ENCODE measurements around the gene MROH2A. TPM values are rescaled to one million over a fixed set of nuclear protein-coding genes. Genes with fewer than 3 reads are reported as not detected.

MROH2A gene
- total and polyA plus RNA-seq, 8 donors: 1.1 to 4.0 (median 1.4) TPM; not detected in 5

GRCh38 chr2:233796254-233796653, 18.1 kb downstream of the MROH2A start:
- H3K9me3 ChIP-seq: no peaks in the 10 kb centered on the region
- no peaks in the 10 kb centered on the region for H3K36me3 ChIP-seq
- DNase-seq: no peak
- no peak for TF ChIP-seq POLR2A (IDR thresholded peaks at IDR 0.05)
- TF ChIP-seq POLR2AphosphoS5 (IDR thresholded peaks at IDR 0.05): no peak
- no peak for TF ChIP-seq EP300 (IDR thresholded peaks at IDR 0.05)
- no peak for TF ChIP-seq CTCF (IDR thresholded peaks at IDR 0.05)
- no peak overlapping the region for H3K4me3 ChIP-seq
- peaks cover 0 to 5% (median 0%) of the 10 kb centered on the region in 3 donors for H3K27me3 ChIP-seq
- intact Hi-C loops (cut with DNase I; ENCODE audit: low total_unique reads): no loop called here
- WGBS, 5 donors: 74 to 90% (median 84%) methylated on average over 9 of the region's 9 CpGs
- no peaks in the 10 kb centered on the region for H3K4me1 ChIP-seq
- no peak overlapping the region for H3K27ac ChIP-seq

GRCh38 chr2:233798335-233799086, 20.4 kb downstream of the MROH2A start:
- intact Hi-C loops (cut with DNase I; ENCODE audit: low total_unique reads): no loop called here

DNA sequence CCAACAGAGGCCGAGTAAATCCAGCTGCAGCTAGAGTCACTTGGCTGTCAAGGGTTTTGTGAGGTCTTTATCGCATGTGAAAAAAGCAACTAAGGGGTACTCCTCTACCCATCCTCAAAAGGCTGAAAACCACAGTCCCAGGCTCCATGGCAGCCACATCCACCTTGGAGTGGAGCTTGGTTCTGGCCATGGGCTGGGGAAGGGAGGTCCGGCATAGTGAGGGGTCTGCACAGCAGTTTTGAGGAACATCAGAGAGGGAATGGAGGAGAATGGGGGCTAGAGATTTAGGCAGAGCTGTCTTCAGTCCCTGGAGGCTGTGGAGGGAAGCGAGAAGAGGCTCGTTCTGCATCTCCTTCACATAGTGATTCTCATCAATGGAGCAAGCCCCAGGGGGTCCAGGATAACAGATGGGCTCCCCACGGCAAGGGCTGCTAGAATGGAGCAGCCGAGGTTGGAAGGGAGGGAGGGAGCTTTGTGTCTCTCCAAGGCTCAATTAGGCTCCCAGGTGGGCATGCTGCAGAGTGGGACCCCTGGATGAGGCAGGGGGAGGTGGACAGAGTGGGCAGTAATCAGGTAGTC, 21.0 kb downstream of the MROH2A start:
- peaks cover 0 to 11% (median 0%) of the 10 kb centered on the region in 3 donors for H3K27me3 ChIP-seq
- no peak for TF ChIP-seq POLR2A (IDR thresholded peaks at IDR 0.05)
- no peak for TF ChIP-seq CTCF (IDR thresholded peaks at IDR 0.05)
- TF ChIP-seq EP300 (IDR thresholded peaks at IDR 0.05): no peak
- no peak for TF ChIP-seq POLR2AphosphoS5 (IDR thresholded peaks at IDR 0.05)
- H3K4me1 ChIP-seq: no peaks in the 10 kb centered on the region
- no peaks in the 10 kb centered on the region for H3K9me3 ChIP-seq
- no peak overlapping the region for H3K27ac ChIP-seq
- intact Hi-C loops (cut with DNase I; ENCODE audit: low total_unique reads): no loop called here
- DNase-seq: peak in 1 of 2 donors; percentile 10
- WGBS, 5 donors: 58 to 65% (median 64%) methylated on average over 7 of the region's 7 CpGs
- H3K4me3 ChIP-seq: no peak overlapping the region
- no peaks in the 10 kb centered on the region for H3K36me3 ChIP-seq

More at GRCh38 chr2:233798335-233799086, 20.4 kb downstream of the MROH2A start:
- Histone ChIP-seq H3K27ac (no peak overlapping the region), H3K27me3 (peaks cover 0 to 5% (median 0%) of the 10 kb centered on the region in 3 donors), H3K4me1 (no peaks in the 10 kb centered on the region), H3K4me3 (no peak overlapping the region), H3K9me3 (no peaks in the 10 kb centered on the region), H3K36me3 (no peaks in the 10 kb centered on the region)
- TF ChIP-seq POLR2A (IDR thresholded peaks at IDR 0.05) (no peak), EP300 (IDR thresholded peaks at IDR 0.05) (no peak), CTCF (IDR thresholded peaks at IDR 0.05) (no peak), POLR2AphosphoS5 (IDR thresholded peaks at IDR 0.05) (no peak)
- peak in 1 of 2 donors; percentile 17 for DNase-seq
- 72 to 85% (median 82%) methylated on average over 13 to 14 of the region's 14 CpGs for WGBS, 5 donors

- Histone ChIP-seq H3K9me3 (no peaks in the 10 kb centered on the region), H3K27ac (no peak overlapping the region), H3K27me3 (peaks cover 0 to 13% (median 0%) of the 10 kb centered on the region in 3 donors), H3K4me1 (no peaks in the 10 kb centered on the region), H3K4me3 (no peak overlapping the region), H3K36me3 (no peaks in the 10 kb centered on the region)
- TF ChIP-seq EP300 (IDR thresholded peaks at IDR 0.05) (no peak), POLR2A (IDR thresholded peaks at IDR 0.05) (no peak), CTCF (IDR thresholded peaks at IDR 0.05) (no peak), POLR2AphosphoS5 (IDR thresholded peaks at IDR 0.05) (no peak)
- WGBS, 5 donors: 43 to 82% (median 56%) methylated on average over 4 to 5 of the region's 5 CpGs
- DNase-seq: no peak
- intact Hi-C loops (cut with DNase I; ENCODE audit: low total_unique reads): no loop called here
These were observed 21.6 kb downstream of the MROH2A start for GRCh38 chr2:233799716-233800115.

Measured in stomach (tissue), 9 donors.